GM12865 (cell line): ENCODE data around the gene CMTM5.
"Not testable (repeated sequence)": the region's sequence is repeated elsewhere in the genome, so short reads cannot be mapped to it uniquely, and the experiment has no call there.

ENCODE experiments used
- DNase-seq: peaks from one replicate; pipeline ENCODE4 v3.0.0; 2010; ENCODE audit warnings: low read depth
- H3K4me3 ChIP-seq: 2 replicates; pipeline ENCODE4 v1.5.1; 2011; ENCODE audit warnings: mild to moderate bottlenecking, low read depth, low read length, control low read depth
- CTCF ChIP-seq: IDR thresholded peaks from 2 replicates; pipeline ENCODE4 v1.5.1; 2011; ENCODE audit warnings: low read length, control low read depth, low read depth, inconsistent platforms; ENCODE audit not compliant: insufficient read depth; ENCODE audit errors: missing control alignments

Gene CMTM5

GRCh38 chr14:23414254-23414653 lies 37.4 kb downstream of the CMTM5 start:
- TF ChIP-seq CTCF = no peak
- H3K4me3 ChIP-seq = no peak overlapping the region
- DNase-seq = no peak

- TF ChIP-seq CTCF = no peak
- DNase-seq = no peak
- no peak overlapping the region for H3K4me3 ChIP-seq
Measured at GRCh38 chr14:23414906-23415820, 38.3 kb downstream of the CMTM5 start.

GRCh38 chr14:23415821-23416778 lies 39.3 kb downstream of the CMTM5 start:
- TF ChIP-seq CTCF = no peak
- no peak for DNase-seq
- no peak overlapping the region for H3K4me3 ChIP-seq

- TF ChIP-seq CTCF = no peak
- no peak for DNase-seq
Measured at GRCh38 chr14:23416801-23417200, 40.0 kb downstream of the CMTM5 start.

GRCh38 chr14:23417269-23417668 lies 40.4 kb downstream of the CMTM5 start:
- DNase-seq, H3K4me3 ChIP-seq: not testable (repeated sequence)

More at GRCh38 chr14:23416801-23417200, 40.0 kb downstream of the CMTM5 start:
- H3K4me3 ChIP-seq = no peak overlapping the region

- TF ChIP-seq CTCF = no peak
- DNase-seq = no peak
- no peak overlapping the region for H3K4me3 ChIP-seq
Measured at GRCh38 chr14:23418021-23418420, 41.2 kb downstream of the CMTM5 start.

GRCh38 chr14:23419646-23420045 lies 42.8 kb downstream of the CMTM5 start:
- not testable (repeated sequence) for H3K4me3 ChIP-seq, DNase-seq
